Suprapubic skin (tissue), 4 donors: ENCODE results near the gene LZTS2. TPM values are rescaled to one million over a fixed set of nuclear protein-coding genes. Genes with fewer than 3 reads are reported as not detected.
A peak's percentile ranks its signal among the peaks of the same experiment; 100 is the strongest.

Experiments
- DNase-seq, 2 donors: peaks; one replicate each; pipeline ENCODE4 v3.0.0-alpha.2; 2019; ENCODE audit warnings: low spot score in 2 of 2
- H3K27ac ChIP-seq: fragments of 200-600 bp; sonication (generic); one replicate; pipeline ENCODE4 v1.5.1; 2019
- H3K27me3 ChIP-seq: fragments of 200-600 bp; sonication (generic); one replicate; pipeline ENCODE4 v1.5.1; 2019
- H3K36me3 ChIP-seq: fragments of 200-600 bp; sonication (generic); one replicate; pipeline ENCODE4 v1.5.1; 2019
- H3K4me1 ChIP-seq: fragments of 200-600 bp; sonication (generic); one replicate; pipeline ENCODE4 v1.5.1; 2019
- H3K4me3 ChIP-seq: fragments of 200-600 bp; sonication (generic); one replicate; pipeline ENCODE4 v1.5.1; 2019; ENCODE audit warnings: mild to moderate bottlenecking
- H3K9me3 ChIP-seq: fragments of 200-600 bp; sonication (generic); one replicate; pipeline ENCODE4 v1.5.1; 2019
- CTCF ChIP-seq, 2 donors: fragments of 200-600 bp in 1 of 2; fragments of 450-650 bp in 1 of 2; sonication (generic) in 1 of 2; IDR thresholded peaks; one replicate each; pipeline ENCODE4 v1.5.1; 2016 to 2019; ENCODE audit warnings: antibody characterized with exemption in 2 of 2, mild to moderate bottlenecking in 1 of 2, moderate library complexity in 1 of 2
- EP300 ChIP-seq: sonication (generic); formaldehyde crosslinking; IDR thresholded peaks from one replicate; pipeline ENCODE4 v1.6.1; 2017; ENCODE audit warnings: antibody characterized with exemption
- POLR2A ChIP-seq, 2 donors: fragments of 450-650 bp; IDR thresholded peaks; one replicate each; pipeline ENCODE4 v1.6.1; 2017; ENCODE audit warnings: antibody characterized with exemption in 2 of 2, mild to moderate bottlenecking in 2 of 2, moderate library complexity in 2 of 2
- POLR2AphosphoS5 ChIP-seq, 3 donors: sonication (generic); formaldehyde crosslinking; IDR thresholded peaks; one replicate each; pipeline ENCODE4 v1.6.1; 2017; ENCODE audit warnings: antibody characterized with exemption in 3 of 3
- WGBS: methylation state at CpG from one replicate; pipeline ENCODE4 v1.1.5; 2018; 5-methylcytosine and 5-hydroxymethylcytosine counted together
- total RNA-seq, 4 donors: library from RNA; depleted of rRNA; stranded (reverse); fragments of >200 nt; gene quantifications; one replicate each; pipeline ENCODE4 v1.1.0, GENCODE V29; 2016

Gene LZTS2
- total RNA-seq, 4 donors from 2014 or later = 51.9 to 88.8 (median 61.2) TPM

GRCh38 chr10:100988166-100988565 lies 11.4 kb upstream of the LZTS2 start:
- WGBS = 69% methylated on average over 8 of the region's 10 CpGs
- DNase-seq = no peak
- no peaks in the 10 kb centered on the region for H3K9me3 ChIP-seq
- peak overlapping the region; percentile 83 for H3K4me3 ChIP-seq
- H3K27ac ChIP-seq = no peak overlapping the region
- TF ChIP-seq POLR2A (IDR thresholded peaks at IDR 0.05) (no peak), CTCF (IDR thresholded peaks at IDR 0.05) (no peak), EP300 (no peak), POLR2AphosphoS5 (IDR thresholded peaks at IDR 0.05) (no peak)
- peaks cover 44% of the 10 kb centered on the region for H3K36me3 ChIP-seq
- no peaks in the 10 kb centered on the region for H3K27me3 ChIP-seq
- H3K4me1 ChIP-seq = peaks cover 39% of the 10 kb centered on the region

GRCh38 chr10:100989088-100989487 lies 10.5 kb upstream of the LZTS2 start:
- Histone ChIP-seq H3K27me3 (no peaks in the 10 kb centered on the region), H3K4me1 (peaks cover 39% of the 10 kb centered on the region), H3K9me3 (no peaks in the 10 kb centered on the region), H3K4me3 (no peak overlapping the region), H3K27ac (no peak overlapping the region), H3K36me3 (peaks cover 36% of the 10 kb centered on the region)
- 93% methylated on average over 21 of the region's 21 CpGs for WGBS
- DNase-seq = no peak
- TF ChIP-seq CTCF (IDR thresholded peaks at IDR 0.05) (no peak), EP300 (no peak), POLR2AphosphoS5 (IDR thresholded peaks at IDR 0.05) (no peak)

- Histone ChIP-seq H3K27me3 (no peaks in the 10 kb centered on the region), H3K27ac (peak overlapping the region; percentile 3), H3K4me3 (no peak overlapping the region), H3K4me1 (peaks cover 36% of the 10 kb centered on the region), H3K36me3 (peaks cover 34% of the 10 kb centered on the region), H3K9me3 (no peaks in the 10 kb centered on the region)
- 47% methylated on average over 10 of the region's 10 CpGs for WGBS
- TF ChIP-seq EP300 (no peak), CTCF (IDR thresholded peaks at IDR 0.05) (peak in 1 of 2 donors; percentile 62)
- DNase-seq = no peak
Measured at GRCh38 chr10:100993986-100994708, 5.5 kb upstream of the LZTS2 start.

GRCh38 chr10:100995181-100995580 lies 4.4 kb upstream of the LZTS2 start:
- Histone ChIP-seq H3K4me1 (peaks cover 27% of the 10 kb centered on the region), H3K27ac (no peak overlapping the region), H3K9me3 (no peaks in the 10 kb centered on the region), H3K4me3 (no peak overlapping the region), H3K36me3 (peaks cover 26% of the 10 kb centered on the region), H3K27me3 (no peaks in the 10 kb centered on the region)
- TF ChIP-seq POLR2A (IDR thresholded peaks at IDR 0.05) (no peak), EP300 (no peak), CTCF (IDR thresholded peaks at IDR 0.05) (no peak), POLR2AphosphoS5 (IDR thresholded peaks at IDR 0.05) (no peak)
- no peak for DNase-seq
- 77% methylated on average over 5 of the region's 6 CpGs for WGBS

- WGBS = 20% methylated on average over 5 of the region's 46 CpGs
- Histone ChIP-seq H3K4me3 (peak overlapping the region; percentile 81), H3K36me3 (peaks cover 12% of the 10 kb centered on the region), H3K27me3 (no peaks in the 10 kb centered on the region), H3K9me3 (no peaks in the 10 kb centered on the region), H3K4me1 (peaks cover 44% of the 10 kb centered on the region), H3K27ac (peak overlapping the region; percentile 98)
- DNase-seq = no peak
- TF ChIP-seq POLR2AphosphoS5 (IDR thresholded peaks at IDR 0.05) = no peak
- TF ChIP-seq CTCF (IDR thresholded peaks at IDR 0.05) = no peak
- TF ChIP-seq EP300 = no peak
- TF ChIP-seq POLR2A (IDR thresholded peaks at IDR 0.05) = no peak
Measured at GRCh38 chr10:100996678-100997359, 2.8 kb upstream of the LZTS2 start.
